BE2C (cell line): ENCODE measurements around the gene RASSF6.

Source experiments
- DNase-seq: peaks from one replicate; pipeline ENCODE4 v3.0.0-alpha.2; 2020
- H3K27me3 ChIP-seq: fragments of 250-450 bp; sonication (Bioruptor Pico); 2 replicates; pipeline ENCODE4 v1.5.1; 2020; ENCODE audit warnings: mild to moderate bottlenecking
- H3K36me3 ChIP-seq: fragments of 250-450 bp; sonication (Bioruptor Pico); 2 replicates; pipeline ENCODE4 v1.5.1; 2020; ENCODE audit warnings: mild to moderate bottlenecking
- H3K4me1 ChIP-seq: fragments of 250-450 bp; sonication (Bioruptor Pico); 2 replicates; pipeline ENCODE4 v1.5.1; 2020
- H3K4me3 ChIP-seq: 2 replicates; pipeline ENCODE4 v1.5.1; 2011; ENCODE audit warnings: low read depth, low read length
- H3K9me3 ChIP-seq: fragments of 250-450 bp; sonication (Bioruptor Pico); 2 replicates; pipeline ENCODE4 v1.5.1; 2020
- CTCF ChIP-seq: IDR thresholded peaks from 2 replicates; pipeline ENCODE4 v1.5.1; 2012; ENCODE audit warnings: mild to moderate bottlenecking, low read depth, low read length

The RASSF6 gene

GRCh38 chr4:73662709-73663546 is 42.7 kb upstream of the RASSF6 start:
- Histone ChIP-seq H3K4me1 (no peaks in the 10 kb centered on the region), H3K27me3 (no peaks in the 10 kb centered on the region), H3K9me3 (no peaks in the 10 kb centered on the region), H3K4me3 (no peak overlapping the region), H3K36me3 (no peaks in the 10 kb centered on the region)
- peak; percentile 41 for TF ChIP-seq CTCF
- DNase-seq, result no peak

GRCh38 chr4:73661646-73662119 is 41.4 kb upstream of the RASSF6 start:
- Histone ChIP-seq H3K4me1 (no peaks in the 10 kb centered on the region), H3K27me3 (no peaks in the 10 kb centered on the region), H3K4me3 (no peak overlapping the region), H3K9me3 (no peaks in the 10 kb centered on the region), H3K36me3 (no peaks in the 10 kb centered on the region)
- no peak for DNase-seq
- TF ChIP-seq CTCF, result no peak

GRCh38 chr4:73660808-73661207 is 40.6 kb upstream of the RASSF6 start:
- H3K4me1 ChIP-seq, result no peaks in the 10 kb centered on the region
- H3K9me3 ChIP-seq, result no peaks in the 10 kb centered on the region
- TF ChIP-seq CTCF, result no peak
- no peaks in the 10 kb centered on the region for H3K27me3 ChIP-seq
- no peak for DNase-seq
- H3K4me3 ChIP-seq, result no peak overlapping the region
- no peaks in the 10 kb centered on the region for H3K36me3 ChIP-seq

GRCh38 chr4:73653695-73654106 is 33.5 kb upstream of the RASSF6 start:
- peak; percentile 61 for TF ChIP-seq CTCF
- no peaks in the 10 kb centered on the region for H3K4me1 ChIP-seq
- DNase-seq, result no peak
- H3K9me3 ChIP-seq, result no peaks in the 10 kb centered on the region
- H3K36me3 ChIP-seq, result no peaks in the 10 kb centered on the region
- peaks cover 3% of the 10 kb centered on the region for H3K27me3 ChIP-seq
- no peak overlapping the region for H3K4me3 ChIP-seq

- DNase-seq, result no peak
- Histone ChIP-seq H3K4me1 (no peaks in the 10 kb centered on the region), H3K27me3 (peaks cover 3% of the 10 kb centered on the region), H3K9me3 (no peaks in the 10 kb centered on the region), H3K36me3 (no peaks in the 10 kb centered on the region), H3K4me3 (no peak overlapping the region)
- TF ChIP-seq CTCF, result no peak
Measured at GRCh38 chr4:73650250-73650649, 30.0 kb upstream of the RASSF6 start.

GRCh38 chr4:73648478-73648877 is 28.2 kb upstream of the RASSF6 start:
- TF ChIP-seq CTCF, result no peak
- Histone ChIP-seq H3K27me3 (no peaks in the 10 kb centered on the region; the same call in none of the 2 replicates), H3K4me3 (no peak overlapping the region), H3K36me3 (no peaks in the 10 kb centered on the region), H3K9me3 (no peaks in the 10 kb centered on the region), H3K4me1 (no peaks in the 10 kb centered on the region)
- no peak for DNase-seq
